Stimulated activated CD4-positive, alpha-beta T cell treated with anti-CD3 and anti-CD28 coated beads, TNF-alpha, amount 100 ng/mL, for 24 hours (primary cell): Measurements from ENCODE around the gene ABCC2.
A peak's percentile ranks its signal among the peaks of the same experiment; 100 is the strongest.
"Not testable (repeated sequence)": the region's sequence is repeated elsewhere in the genome, so short reads cannot be mapped to it uniquely, and the experiment has no call there.

Experiments used
- DNase-seq, 3 experiments: peaks; one replicate each; pipeline ENCODE4 v3.0.0-alpha.2; 2020; ENCODE audit warnings: low read depth in 3 of 3

Gene ABCC2

GRCh38 chr10:99853655-99854054 lies 71.2 kb downstream of the ABCC2 start:
- DNase-seq: no peak

- DNase-seq: no peak
Measured at GRCh38 chr10:99854860-99855259, 72.4 kb downstream of the ABCC2 start.

DNA sequence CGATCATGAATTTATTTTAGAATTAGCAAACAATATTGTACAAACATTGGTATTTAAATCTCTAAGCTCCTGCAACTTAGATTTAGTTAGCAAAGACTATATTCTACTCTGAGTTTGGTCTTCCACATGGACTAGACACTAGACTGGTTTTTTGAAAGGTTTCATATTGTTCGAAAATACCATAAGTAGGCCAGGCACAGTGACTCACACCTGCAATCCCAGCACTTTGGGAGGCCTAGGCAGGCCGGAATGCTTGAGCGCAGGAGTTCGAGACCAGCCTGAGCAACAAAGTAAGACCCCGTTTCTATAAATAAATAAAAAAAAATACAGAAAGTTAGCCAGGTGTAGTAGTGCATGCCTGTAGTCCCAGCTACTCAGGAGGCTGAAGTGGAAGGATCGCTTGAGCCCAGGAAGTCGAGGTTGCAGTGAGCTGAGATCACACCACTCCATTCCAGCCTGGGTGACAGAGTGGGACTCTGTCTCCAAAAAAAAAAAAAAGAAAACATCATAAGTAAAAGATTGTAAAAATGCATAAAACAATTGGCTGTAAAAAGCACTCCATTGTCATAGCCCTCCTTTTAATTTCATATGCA lies 73.1 kb downstream of the ABCC2 start:
- no peak for DNase-seq

GRCh38 chr10:99858849-99859248 lies 76.4 kb downstream of the ABCC2 start:
- no peak for DNase-seq

- DNase-seq: no peak
Measured at GRCh38 chr10:99859585-99859984, 77.1 kb downstream of the ABCC2 start.

- DNase-seq: no peak
Measured at GRCh38 chr10:99860466-99860865, 78.0 kb downstream of the ABCC2 start.

GRCh38 chr10:99863535-99864240 lies 81.2 kb downstream of the ABCC2 start:
- not testable (repeated sequence) for DNase-seq

DNA sequence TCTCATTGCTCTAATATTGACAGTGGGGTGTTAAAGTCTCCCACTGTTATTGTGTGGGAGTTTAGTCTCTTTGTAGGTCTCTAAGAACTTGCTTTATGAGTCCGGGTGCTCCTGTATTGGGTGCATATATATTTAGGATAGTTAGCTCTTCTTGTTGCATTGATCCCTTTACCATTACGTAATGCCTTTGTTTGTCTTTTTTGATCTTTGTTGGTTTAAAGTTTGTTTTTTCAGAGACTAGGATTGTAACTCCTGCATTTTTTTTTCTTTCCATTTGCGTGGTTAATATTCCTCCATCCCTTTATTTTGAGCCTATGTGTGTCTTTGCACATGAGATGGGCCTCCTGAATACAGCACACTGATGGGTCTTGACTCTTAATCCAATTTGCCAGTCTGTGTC lies 84.8 kb downstream of the ABCC2 start:
- DNase-seq: not testable (repeated sequence)

- DNase-seq: peak in 1 of 3 experiments; percentile 9
Measured at GRCh38 chr10:99869581-99870122, 87.2 kb downstream of the ABCC2 start.

DNA sequence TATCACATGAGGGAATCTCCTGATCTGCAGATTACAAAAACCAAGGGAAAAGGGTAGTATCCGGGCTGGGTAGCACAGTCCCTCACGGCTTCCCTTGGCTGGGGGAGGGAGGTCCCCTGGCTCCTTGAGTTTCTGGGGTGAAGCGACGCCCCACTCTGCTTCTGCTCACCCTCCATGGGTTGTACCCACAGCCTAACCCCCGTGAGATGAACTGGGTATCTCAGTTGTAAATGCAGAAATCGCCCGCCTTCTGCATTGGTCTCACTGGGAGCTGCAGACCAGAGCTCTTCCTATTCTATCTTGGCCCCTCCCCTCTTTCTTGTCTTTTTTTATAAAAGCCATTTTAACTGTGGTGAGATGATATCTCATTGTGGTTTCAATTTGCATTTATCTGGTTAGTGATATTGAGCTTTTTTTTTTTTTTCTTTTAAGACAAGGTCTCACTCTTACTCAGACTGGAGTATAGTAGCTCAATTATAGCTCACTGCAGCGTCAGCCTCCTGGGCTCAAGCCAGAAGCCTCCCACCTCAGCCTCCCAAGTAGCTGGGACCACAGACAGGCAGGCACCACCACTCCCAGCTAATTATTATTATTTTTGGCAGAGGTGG lies 87.8 kb downstream of the ABCC2 start:
- peak; percentile 24 to 50 (median 38) for DNase-seq

DNA sequence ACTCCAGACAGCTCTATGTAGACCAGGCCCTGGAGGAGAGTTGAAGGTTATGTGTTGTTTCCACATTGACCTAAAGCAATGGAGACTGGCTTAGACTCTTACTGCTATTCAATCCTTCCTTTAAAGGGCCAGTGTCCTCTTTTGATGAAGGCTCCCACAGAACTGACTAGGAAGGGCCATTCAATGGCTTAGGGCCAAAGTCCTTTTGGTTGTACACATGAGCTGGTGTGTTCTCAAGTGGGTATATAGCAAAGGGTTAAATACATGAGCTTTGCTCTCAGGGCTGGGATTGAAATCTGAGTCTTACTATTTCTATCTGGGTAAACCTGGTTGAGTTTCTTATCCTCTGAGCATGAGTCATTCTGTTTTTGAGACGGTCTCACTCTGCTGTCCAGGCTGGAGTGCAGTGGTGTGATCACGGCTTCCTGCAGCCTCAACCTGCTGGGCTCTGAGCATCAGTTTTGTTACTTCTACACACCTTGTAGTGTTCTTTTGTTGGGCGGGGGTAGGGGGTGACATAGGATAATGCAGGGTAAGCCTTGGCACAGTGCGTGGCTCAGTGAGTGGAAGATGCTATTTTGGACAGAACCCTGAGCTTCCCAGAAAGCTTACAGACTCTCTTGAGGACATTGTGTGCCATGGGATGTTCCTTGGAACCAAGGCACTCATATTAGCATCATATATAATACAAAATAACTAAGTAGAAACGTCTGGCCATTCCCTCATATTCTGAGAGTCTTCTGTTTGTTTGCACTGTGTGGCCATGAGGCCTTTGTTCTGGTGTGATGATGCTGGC lies 90.1 kb downstream of the ABCC2 start:
- DNase-seq: no peak

GRCh38 chr10:99873846-99874245 lies 91.4 kb downstream of the ABCC2 start:
- no peak for DNase-seq

DNA sequence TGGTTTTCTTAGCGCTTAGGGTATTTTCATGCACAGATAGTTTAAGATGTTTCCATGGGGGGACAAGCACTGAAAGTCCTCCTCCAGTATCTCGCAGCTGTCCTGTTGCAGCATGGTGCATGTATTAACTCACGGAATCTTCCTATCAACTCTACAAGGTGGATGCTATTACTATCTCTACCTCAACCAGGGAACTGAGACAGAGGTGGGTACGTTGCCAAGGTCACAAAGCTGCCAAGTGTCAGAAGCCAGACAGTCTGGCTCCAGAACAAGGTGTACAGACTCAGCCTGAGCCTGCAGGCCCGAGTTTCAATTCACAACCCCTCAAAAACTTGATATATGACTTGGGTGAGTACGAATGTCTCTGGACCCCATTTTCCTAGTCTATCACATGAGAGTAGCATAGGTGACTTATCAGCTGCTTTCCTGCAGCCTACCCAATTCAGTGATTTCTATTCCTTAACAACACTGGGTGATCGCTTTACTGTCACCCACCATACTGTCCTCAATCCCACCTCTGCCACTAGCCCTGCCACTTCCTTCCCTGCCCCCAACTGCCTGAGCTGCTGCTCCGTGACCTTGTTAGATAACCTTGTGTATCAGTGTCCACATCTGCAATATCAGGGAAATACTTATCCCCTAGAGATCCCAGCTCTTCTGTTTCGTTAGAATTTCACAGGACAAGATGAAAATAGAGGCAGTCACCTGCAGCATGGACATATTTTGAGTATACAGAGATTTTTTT lies 92.1 kb downstream of the ABCC2 start:
- DNase-seq: no peak

DNA sequence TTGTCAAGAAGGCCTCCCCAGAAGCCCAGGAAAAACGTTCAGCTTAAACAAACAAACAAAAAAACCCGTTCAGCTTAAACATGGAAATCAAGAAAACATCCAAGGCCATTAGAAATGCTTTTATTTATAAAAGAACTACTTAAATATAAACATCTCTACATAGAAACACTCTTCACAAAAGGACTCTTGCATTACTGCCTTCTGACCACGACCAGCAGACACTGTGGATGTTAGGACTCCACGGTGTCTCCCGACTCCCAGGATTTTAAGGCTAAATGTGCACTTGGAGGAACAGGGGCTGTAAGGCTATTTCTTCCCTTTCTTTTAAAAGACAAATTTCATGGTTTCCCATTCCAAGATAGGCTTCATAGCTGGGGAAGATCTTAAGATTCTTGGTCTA lies 93.0 kb downstream of the ABCC2 start:
- DNase-seq: no peak

DNA sequence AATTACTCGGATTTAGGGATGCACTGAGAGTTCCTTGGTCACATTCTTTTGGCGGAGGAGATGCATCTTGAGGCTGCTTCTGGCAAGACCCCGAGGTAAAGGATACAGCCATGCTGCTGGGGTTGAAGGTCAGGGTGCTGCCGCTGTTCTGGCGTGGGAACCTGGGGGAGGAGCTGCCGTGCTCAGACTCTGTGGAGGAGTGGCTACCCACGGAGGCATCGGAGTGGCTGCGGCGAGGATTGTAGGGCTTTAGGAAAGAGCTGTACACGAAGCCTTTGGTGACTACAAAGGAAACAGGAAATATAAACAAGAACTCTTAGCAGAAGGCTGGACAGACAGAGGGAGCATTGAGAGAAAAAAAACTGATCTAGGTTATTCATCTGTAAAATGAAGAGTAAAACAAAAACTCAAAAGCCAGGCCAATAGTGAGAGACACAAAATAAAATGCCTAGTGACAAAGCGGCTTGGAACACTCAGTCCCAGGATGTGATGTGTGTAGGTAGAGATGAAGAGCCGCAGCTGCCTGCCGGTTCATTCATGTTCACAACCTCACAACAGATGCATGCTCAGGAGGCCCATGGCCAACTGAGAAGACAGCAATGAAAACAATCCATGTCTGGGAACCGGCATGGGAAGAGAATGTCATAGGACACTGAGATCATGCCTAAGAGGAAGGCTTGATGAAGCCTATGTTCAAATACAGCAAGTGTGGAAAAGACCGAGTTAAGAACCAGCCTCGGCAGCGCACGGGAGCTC lies 97.8 kb downstream of the ABCC2 start:
- no peak for DNase-seq

DNA sequence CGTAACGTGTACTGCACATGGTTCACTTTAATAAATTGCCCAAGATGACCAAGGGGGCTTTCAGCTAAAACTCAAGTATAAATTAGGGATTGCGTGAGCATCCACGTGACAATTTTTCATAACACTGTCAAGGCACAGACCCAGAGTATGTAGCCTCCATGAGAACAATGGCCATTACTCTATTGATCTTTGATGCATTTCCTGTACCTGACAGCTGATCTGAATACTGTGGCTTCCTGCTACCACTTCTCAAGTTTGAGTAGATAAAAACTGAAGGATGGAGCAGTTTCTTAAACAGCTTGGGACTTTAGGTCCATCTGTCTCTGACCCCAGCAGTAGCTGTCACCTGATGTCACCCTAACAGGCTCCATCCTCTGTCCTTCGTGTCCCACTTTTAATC lies 98.9 kb downstream of the ABCC2 start:
- no peak for DNase-seq

DNA sequence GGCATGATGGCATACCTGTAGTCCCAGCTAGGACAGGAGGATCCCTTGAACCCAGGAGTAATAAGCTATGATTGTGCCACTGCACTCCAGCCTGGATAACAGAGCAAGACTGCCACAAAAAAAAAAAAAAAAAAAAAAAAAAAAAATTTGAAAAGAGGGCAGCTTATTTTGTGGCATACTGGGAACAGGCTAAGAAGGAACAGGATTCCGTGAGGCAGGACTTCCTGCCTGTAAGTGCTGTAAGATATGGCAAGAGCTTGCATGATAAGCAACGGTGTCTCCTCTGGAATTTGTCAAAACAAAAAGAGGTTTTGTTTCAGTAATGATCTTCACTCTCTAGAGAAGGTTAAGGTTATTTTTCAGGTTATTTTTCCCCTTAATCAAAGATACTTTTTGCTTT lies 101.1 kb downstream of the ABCC2 start:
- DNase-seq: no peak

- DNase-seq: no peak
Measured at GRCh38 chr10:99888622-99889021, 106.2 kb downstream of the ABCC2 start.

DNA sequence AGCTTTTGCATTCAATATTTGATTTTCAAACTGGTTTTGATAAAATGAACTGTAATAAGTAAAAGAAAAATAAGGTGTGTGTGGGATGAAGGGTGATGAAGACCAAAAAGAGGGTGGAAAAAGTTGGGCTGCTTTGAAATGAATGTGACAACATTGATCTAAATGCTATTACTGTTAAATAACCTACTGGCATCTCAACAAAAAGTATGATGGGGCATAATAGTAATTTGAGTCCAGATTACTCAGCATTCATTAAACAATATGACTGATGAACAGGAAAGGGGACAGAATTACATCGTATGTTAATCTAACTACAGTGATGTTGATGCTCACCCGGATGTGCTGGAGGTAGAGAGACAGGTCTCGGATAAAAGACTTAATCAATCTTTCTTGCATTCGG lies 112.2 kb downstream of the ABCC2 start:
- no peak for DNase-seq

DNA sequence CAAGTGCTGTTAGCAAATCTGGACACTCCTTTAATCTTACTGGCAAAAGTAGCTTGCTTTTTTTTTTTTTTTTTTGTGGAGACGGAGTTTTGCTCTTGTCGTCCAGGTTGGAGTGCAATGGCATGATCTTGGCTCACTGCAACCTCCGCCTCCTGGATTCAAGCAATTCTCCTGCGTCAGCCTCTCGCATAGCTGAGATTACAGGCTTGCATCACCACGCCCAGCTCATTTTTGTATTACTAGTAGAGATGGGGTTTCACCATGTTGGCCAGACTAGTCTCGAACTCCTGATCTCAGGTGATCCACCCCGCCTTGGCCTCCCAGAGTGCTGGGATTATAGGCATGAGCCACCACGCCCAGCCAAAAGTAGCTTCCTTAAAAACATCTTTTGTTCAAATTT lies 112.6 kb downstream of the ABCC2 start:
- DNase-seq: not testable (repeated sequence)

GRCh38 chr10:99895867-99896266 lies 113.4 kb downstream of the ABCC2 start:
- DNase-seq: no peak
